ENCODE measurements around the gene AEBP2.
"Not testable (repeated sequence)": the region's sequence is repeated elsewhere in the genome, so short reads cannot be mapped to it uniquely, and the experiment has no call there.

AEBP2 gene

DNA sequence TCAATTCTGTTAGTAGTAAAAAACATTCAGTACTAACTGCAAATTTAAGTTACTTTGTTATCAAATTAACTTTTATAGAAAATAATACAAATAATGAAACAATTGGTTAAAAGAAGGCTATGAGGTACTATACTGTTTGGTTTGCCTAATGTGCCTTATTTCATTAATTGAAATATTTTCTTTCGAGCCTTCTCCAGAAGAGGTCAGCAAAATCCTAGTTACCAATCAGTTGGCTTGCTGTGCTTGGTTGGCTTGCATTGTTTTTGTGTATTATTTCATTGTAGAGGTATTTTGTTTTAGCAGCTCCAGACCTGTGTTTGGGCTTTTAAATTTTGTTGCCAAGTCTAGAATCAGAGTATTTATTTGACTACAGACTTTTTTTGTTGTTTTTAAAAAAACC, 68.5 kb downstream of the AEBP2 start:
- no peak for DNase-seq (ENCODE audit: low read depth, low spot score)

DNA sequence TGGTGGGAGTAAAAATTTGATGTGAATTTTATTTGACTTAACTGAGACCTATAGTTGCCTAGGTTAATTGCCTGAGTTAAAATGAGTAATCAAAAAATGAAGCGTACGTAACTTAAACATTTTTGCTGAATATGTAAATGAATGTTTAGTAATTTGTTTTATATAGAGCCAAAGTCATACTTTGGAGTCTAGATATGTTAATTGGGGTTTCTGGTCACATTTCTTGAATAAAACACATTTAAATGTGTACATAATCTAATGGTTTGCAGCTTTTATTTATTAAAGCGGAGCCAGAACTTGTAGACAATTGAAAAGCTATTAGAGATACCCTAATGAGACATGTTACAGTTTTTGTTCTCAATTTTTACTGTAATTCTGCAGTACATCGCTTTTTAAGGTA, 71.2 kb downstream of the AEBP2 start:
- no peak for DNase-seq (ENCODE audit: low read depth, low spot score)

DNA sequence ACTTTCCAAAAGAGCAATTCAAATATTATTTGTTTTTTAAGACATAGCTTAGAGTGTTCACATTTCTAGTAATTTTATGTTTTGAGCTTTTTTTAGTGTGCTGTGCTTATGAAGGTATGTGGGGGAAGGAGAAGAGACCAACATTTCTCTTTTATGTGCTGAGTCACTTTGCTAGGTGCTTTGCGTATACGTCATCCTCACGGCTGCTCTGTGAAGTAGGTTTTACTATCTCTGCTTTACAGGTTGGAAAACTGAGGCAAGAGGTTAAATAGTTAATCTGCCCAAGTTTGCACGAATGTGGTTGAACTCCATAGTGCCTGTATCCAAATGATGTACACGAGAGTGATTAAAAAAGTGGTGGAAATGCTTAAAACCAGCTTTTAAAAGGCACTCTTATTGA, 75.9 kb downstream of the AEBP2 start:
- no peak for DNase-seq (ENCODE audit: low read depth, low spot score)

DNA sequence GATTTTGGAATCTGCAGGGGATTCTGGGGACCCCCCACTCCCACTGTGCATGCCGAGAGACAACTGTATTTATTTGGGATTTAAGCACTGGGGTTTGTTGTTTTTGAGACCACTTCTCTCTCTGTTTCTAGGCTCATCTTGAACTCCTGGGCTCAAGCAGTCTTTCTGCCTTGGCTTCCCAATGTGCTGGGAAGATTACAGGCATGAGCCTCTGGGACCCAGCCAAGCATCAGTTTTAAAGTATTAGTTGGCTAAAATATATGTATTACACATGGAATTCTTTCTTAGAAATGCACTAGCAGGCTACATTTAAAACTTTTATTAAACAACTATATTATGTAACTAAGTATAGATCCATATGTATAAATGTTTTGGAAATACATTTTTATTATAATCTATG, 78.3 kb downstream of the AEBP2 start:
- no peak for DNase-seq (ENCODE audit: low read depth, low spot score)

DNA sequence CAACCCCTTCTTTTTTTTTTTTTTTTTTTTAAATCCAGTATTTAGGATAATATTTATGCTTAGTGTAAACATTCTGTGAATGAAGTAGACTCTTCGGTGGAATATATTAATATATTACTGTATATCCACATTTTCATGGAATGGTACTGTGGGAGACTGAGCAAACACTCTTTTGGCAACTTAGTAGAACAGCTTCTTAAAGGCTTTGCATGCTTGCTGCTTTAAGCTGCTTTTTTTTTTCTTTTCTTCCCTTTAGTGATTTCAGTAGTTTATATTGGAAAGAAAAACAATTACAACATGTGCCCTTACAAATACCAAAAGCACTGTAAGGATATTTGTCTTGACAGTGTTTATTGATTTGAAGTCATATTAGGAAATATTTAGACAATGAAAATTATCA, 78.9 kb downstream of the AEBP2 start:
- DNase-seq (ENCODE audit: low read depth, low spot score) = no peak

DNA sequence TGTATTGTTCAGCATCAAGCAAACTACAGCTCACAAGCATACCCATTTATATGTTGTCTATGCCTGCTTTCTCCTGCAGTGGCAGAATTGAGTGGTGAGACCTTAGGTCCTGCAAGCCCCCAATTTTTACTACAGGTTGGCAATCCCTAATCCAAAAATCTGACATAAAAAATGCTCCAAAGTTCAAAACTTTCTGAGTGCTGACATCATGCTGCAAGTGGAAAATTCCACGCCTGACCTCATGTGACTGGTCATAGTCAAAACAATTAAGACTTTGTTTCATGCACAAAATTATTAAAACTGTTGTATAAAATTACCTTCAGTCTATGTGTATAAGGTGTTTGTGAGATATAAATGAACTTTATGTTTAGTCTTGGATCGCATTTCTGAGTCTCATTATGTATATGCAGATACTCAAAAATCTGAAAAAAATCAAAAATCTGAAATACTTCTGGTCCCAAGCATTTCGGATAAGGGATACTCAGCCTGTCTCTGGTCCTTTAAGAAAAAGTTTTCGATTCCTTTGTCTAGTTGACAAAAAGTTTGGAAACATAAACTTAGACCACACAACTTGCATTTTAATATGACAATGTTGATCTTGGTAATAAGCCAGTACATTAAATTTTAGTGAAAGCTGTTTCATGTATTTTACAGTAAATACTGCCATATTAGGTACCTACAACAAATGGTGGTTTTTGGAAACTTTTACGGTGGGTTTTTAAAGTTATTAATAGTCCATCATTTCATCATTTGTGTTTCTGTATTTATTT, 81.5 kb downstream of the AEBP2 start:
- no peak for DNase-seq (ENCODE audit: low read depth, low spot score)

DNA sequence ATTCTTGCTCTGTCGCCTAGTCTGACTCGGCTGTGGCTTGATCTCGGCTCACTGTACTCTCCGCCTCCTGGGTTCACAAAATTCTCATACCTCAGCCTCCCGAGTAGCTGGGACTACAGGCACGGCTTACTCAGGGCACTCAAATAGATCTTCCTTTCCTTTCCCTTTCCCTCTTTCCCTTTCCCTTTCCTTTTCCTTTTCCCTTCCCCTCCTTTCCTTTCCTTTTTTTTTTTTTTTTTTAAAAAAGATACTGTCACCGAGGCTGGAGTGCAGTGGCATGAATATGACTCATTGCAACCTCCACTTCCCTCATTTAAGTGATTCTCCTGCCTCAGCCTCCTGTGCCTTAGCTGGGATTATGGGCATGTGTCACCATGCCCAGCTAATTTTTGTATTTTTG, 86.0 kb downstream of the AEBP2 start:
- no peak for DNase-seq (ENCODE audit: low read depth, low spot score)

DNA sequence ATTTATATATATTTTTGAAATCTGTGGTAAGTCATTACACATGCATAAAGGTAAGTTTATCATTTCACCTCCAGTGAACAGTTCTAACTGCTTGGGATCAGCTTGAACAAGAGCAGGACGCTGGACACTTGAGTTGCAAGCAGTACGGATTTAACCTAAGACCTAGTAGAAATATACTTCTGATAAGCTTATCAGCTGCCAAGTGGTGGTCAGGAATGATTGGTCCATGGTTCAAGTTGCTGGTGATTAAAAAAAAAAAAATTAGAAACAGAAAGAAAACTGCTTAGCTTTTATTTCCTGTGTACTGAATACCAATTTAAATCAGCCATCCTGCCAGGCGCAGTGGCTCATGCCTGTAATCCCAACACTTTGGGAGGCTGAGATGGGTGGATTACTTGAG, 88.6 kb downstream of the AEBP2 start:
- no peak for DNase-seq (ENCODE audit: low read depth, low spot score)

DNA sequence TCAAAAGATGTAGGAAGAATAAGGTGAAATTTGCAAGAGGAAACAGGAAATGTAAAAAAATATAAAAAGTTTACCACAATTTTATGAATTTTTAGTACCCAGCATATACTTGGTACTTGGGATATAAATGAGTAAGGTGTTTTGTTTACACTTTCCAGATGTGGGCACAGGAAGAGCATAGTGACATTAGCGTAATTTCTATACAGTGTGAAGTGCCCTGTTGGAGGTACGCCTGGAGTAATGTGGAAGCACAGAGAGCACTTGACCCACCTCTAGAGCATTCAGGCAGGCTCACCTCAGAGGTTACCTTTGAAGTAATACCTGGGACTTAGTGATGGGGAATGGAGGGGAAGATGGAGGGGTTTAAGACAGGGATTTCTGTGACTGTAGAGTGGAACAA, 89.5 kb downstream of the AEBP2 start:
- no peak for DNase-seq (ENCODE audit: low read depth, low spot score)

DNA sequence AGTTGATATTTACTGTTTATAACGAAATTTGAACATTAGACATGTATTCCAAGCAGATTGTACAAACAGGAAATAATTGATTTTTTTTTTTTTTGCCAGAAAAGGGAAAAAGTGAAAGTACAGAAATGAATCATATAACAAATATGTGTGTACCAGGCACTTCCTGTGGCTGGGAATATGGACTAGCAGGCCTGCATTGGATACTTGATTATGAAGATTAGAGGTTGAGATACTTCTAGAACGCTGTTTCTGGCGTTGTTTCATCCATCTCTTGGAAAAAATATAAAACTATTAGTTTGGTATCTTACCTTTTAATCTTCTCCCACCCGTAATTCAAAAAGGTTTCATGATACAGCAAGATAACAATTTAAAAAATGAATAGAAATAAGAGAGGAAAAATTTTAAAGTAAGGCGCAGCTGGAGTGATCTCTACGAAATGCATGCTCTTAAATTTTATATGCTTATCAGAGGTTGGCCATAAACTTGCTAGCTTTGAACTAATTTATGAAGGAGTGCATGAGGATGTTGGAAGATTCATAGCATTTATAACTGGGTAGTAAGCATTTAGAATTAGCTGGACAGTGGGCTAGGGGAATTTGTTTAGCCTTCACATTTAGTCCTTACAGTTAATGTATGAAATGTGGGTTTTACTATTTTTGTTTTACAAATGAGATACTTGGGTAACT, 90.8 kb downstream of the AEBP2 start:
- DNase-seq (ENCODE audit: low read depth, low spot score) = no peak

DNA sequence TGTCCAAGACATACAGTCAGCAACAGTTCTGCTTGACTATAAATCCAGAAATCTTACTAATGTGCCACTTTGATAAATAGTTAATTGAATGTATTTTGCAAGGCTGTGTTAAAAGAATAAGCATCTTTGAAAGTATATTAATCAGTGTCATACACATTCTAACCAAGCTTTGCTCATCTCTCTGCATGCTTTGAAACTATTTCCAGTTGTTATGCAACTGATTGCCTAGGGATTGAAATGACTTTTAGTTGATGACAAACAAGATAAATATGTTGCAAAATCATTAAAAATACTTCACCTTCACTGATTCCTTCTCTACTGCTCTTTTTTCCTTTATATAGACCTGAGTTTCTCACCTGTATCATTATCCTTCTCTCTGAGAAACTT, 91.3 kb downstream of the AEBP2 start:
- no peak for DNase-seq (ENCODE audit: low read depth, low spot score)

DNA sequence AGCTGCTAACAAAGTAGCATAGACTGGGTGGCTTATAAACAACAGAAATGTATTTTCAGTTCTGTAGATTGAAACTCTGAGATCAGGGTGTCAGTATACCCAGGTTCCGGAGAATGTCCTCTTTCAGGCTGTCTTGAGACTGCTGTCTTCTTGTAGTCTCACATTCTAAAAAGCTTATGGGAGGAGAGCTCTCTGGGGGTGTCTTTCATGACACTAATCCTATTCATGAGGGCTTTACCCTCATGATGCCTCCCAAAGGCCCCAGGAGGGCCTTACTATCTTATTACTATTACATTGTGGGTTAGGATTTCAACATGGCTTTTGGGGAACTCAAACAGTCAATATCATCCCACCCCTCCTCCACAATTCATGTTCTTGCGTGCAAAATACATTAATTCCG, 94.3 kb downstream of the AEBP2 start:
- DNase-seq (ENCODE audit: low read depth, low spot score) = no peak

DNA sequence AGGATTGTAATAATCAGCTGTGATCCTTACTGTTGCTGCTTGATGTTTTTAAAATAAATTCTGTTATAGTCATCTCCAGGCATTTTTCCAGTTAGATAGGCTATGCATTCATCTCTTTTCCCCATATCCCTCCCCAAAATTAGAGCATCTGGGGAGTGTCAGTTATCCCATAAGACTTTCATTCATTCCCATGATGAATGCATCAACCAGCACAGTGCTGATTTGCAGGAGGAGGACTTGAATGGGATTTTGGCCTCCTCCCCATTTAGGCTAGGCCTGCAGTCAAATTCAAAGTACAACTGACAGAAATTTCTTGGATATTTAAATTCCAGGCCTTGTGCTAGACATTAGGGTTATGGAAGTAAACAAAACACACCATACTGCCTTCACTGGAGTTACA, 99.8 kb downstream of the AEBP2 start:
- DNase-seq (ENCODE audit: low read depth, low spot score) = no peak

DNA sequence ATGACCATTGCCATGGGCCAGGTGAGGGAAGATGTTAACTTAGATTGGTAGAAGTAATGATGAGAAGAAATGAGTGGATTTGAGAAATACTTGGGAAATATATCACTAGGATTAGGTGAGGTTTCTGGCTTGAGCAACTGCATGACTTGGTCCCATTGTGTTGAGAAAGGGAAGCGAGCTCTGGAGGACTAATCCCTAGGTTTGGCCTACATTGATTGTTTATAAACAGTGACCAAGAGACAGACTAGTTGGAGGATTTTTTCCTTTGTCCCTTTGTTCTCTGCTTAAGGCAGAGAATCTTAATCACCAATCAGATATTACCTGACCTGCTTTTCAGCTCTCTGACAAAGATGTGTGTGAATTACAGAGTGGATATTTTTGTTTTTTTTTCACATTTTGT, 100.5 kb downstream of the AEBP2 start:
- DNase-seq (ENCODE audit: low read depth, low spot score) = no peak

DNA sequence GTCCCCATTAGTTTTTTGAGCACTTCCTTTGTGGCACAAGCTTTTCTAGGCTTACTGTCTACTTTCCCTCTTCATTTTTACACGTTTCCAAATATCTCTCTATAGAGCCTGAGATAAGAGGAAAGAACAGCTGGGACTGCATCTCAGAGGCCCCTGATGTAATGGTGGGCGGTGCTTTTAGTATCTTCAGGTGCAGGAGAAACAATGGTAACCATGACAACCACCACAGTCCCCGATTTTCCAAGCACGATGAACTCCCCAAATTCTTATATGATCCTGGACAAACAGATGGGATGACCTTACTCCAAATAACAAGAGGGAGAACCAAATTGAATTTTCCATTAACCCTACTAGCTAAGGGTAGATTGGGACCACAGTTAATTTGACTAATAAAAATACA, 103.3 kb downstream of the AEBP2 start:
- DNase-seq (ENCODE audit: low read depth, low spot score) = no peak

DNA sequence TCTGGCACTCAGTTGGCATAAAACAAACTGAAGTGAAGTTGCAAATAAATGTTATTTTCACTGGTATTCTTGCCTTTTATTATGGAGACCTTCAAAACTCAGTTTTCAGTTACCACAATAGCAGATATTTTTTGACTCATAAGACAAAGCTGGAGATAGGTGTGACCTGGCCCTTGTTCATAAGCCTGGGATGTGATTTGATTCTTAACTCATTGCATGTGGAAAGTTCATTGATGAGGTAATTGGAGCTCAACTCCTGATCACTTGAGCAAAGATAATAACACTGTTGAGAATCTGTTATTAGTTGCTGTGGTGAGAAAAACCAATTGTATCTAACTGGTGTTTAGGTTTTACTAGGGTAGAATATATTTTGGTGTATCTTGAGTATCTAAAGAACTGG, 105.1 kb downstream of the AEBP2 start:
- DNase-seq (ENCODE audit: low read depth, low spot score) = no peak

DNA sequence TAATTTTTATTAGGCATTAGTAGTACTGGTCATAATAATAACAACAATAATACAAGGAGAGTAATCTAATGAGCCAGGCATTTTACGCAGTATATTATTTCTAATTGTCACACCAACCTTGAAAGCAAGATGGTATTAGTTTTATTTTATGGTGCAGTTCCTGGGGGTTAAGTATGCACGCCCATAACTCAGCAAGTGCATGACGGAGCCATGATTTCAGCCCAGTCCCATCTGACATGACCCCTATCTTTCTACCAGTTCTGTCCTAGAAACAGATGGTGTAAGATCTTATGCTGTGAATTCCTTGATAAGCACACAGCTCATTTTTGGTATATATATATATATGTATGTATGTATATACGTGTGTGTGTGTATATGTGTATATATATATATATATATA, 106.0 kb downstream of the AEBP2 start:
- no peak for DNase-seq (ENCODE audit: low read depth, low spot score)

DNA sequence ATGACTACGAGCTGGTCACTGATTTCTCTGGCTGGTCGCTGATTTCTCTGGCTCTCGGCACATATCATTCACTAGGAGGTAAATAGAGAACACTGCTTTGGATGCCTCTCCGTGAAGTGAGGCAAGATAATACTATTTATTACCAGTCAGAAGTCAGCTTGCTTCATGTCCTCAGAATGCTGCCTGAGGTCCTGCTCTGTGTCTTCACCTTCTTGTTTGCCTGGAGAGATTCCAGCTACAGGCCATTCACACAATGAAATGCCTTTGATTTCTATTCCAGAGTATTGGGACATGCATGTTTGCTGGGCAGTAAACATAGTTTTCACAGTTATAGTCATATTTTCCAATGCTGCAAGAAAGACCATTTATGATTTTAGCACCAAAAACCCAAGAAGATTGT, 106.7 kb downstream of the AEBP2 start:
- no peak for DNase-seq (ENCODE audit: low read depth, low spot score)

DNA sequence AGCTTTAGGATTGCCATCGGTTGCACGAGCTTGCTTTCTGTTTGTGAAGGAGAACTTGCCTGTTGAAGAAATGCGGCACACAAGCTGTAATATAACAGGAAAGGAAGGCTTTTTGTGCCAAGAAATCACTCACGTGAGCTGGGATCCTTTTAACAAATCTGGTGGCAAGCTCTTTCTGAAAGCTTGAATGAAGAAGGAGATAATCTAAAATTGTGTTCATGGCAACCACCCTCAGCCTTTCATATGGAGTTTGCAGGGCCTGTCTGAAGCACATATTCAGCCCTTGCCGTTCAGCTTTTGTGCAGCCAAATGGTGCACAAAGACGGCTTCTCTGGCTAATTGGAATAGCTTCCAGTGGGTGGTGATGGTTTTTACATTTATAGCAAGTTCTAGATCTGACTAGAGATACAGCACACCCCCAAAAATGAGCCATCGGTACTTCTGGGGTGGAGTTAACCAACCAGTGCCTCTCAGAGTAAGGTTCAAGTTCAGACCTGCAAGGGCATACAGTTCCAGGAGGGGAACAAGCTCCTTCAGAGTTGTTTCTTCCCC, 107.4 kb downstream of the AEBP2 start:
- DNase-seq (ENCODE audit: low read depth, low spot score) = no peak

DNA sequence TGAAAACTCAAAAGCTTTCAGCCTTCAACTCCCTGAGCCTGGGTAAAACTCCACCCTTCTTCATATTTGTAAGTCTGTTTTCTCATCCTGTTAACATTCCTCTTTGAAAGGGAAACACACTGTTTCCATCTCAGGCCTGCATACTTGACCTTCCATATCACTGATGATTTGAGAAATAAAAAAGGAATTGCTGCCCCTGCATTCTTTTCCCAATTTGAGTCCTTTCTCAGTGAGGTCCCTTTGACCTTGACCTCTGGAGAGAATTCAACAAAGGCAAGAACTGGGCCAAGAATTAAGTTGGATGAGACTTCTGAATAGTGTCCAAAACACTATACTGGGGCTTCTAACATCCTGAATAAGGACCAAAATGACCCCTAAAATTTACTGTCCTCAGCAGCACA, 108.0 kb downstream of the AEBP2 start:
- DNase-seq (ENCODE audit: low read depth, low spot score) = no peak

DNA sequence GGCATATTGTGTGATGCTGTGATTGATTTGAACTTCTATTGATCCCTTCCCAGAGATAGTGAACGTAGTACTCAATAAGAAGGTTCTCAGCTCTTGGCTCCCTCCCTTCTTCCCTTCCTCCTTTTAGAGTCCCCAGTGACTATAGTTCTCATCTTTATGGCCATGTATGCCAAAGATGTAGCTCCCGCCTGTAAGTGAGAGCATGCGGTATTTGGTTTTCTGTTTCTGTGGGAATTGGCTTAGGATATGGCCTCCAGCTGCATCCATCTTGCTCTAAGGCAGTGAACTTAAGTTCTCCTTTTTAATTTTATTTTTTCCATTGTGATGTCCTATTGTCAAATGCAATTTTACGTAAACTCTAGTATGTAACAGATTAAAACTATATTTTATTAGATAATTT, 109.5 kb downstream of the AEBP2 start:
- no peak for DNase-seq (ENCODE audit: low read depth, low spot score)

DNA sequence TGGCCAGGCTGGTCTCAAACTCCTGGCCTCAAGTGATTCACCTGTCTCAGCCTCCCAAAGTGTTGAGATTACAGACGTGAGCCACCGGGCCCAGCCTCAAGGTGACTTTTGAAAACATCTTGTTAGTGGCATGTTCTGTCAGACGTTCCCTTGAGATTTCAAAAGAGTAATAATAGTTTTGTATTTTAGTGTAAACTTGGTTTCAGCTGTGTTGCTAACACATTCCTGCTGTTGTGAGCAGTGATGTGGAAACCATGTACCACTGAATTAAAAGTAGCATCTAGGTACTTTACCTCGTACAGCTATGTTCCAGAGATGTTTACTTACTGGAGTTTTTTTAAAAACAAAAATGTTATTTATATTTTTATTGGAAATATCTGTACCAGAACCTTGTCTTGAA, 111.3 kb downstream of the AEBP2 start:
- no peak for DNase-seq (ENCODE audit: low read depth, low spot score)

DNA sequence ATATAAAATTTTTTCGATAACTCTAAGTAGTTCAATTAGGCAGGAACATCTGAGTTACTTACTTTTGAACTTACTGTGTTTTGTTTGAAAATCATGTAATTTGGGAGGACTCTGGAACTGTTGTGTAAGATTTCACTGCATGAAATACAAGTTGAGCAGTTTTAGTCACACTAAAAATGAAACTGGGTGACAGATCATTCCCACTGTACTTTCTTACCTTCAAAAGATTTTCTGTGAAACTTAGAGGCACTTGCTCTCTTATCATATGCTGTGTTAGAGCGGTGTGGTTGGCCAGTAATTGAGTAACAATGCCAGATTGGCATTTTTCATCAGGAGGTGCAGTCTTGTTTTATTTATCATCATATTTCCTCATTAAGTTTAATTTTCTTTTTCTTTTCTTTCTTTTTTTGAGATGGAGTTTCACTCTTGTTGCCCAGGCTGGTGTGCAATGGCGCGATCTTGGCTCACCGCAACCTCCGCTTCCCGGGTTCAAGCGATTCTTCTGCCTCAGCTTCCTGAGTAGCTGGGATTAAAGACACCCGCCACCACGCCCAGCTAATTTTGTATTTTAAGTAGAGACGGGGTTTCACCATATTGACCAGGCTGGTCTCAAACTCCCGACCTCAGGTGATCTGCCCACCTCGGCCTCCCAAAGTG, 113.3 kb downstream of the AEBP2 start:
- DNase-seq (ENCODE audit: low read depth, low spot score) = not testable (repeated sequence)
